Testis (tissue), 3 donors: ENCODE measurements around the gene GTPBP3. TPM values are rescaled to one million over a fixed set of nuclear protein-coding genes. Genes with fewer than 3 reads are reported as not detected.

Experiments used
- DNase-seq: peaks from one replicate; pipeline ENCODE4 v3.0.0-alpha.2; 2019
- H3K27ac ChIP-seq, 2 donors: fragments of 200-600 bp; sonication (generic); one replicate each; pipeline ENCODE4 v1.5.1; 2019
- H3K27me3 ChIP-seq: fragments of 200-600 bp; sonication (generic); one replicate; pipeline ENCODE4 v1.5.1; 2019
- H3K36me3 ChIP-seq: fragments of 200-600 bp; sonication (generic); one replicate; pipeline ENCODE4 v1.5.1; 2017; ENCODE audit warnings: low read depth; ENCODE audit errors: missing control alignments
- H3K4me1 ChIP-seq: fragments of 200-600 bp; sonication (generic); one replicate; pipeline ENCODE4 v1.5.1; 2019
- H3K4me3 ChIP-seq, 2 donors: fragments of 200-600 bp; sonication (generic); one replicate each; pipeline ENCODE4 v1.5.1; 2017 to 2019
- H3K9me3 ChIP-seq: fragments of 200-600 bp; sonication (generic); one replicate; pipeline ENCODE4 v1.5.1; 2017
- CTCF ChIP-seq, 3 experiments: fragments of 450-650 bp in 2 of 3; fragments of 200-600 bp in 1 of 3; sonication (generic) in 1 of 3; IDR thresholded peaks; one replicate each; pipeline ENCODE4 v1.5.1; 2016 to 2019; ENCODE audit warnings: antibody characterized with exemption in 3 of 3, mild to moderate bottlenecking in 2 of 3, moderate library complexity in 1 of 3
- POLR2A ChIP-seq: fragments of 450-650 bp; IDR thresholded peaks from one replicate; pipeline ENCODE4 v1.6.1; 2017; ENCODE audit warnings: antibody characterized with exemption, mild to moderate bottlenecking, moderate library complexity
- WGBS, 2 donors: methylation state at CpG; one replicate each; pipeline ENCODE4 v1.1.5; 2018; 5-methylcytosine and 5-hydroxymethylcytosine counted together
- intact Hi-C: fragments of 100-400 bp; cut with DNase I; formaldehyde crosslinking; loops from one replicate; pipeline ENCODE4 v1.15.1; 2023; ENCODE audit warnings: low total_unique reads
- polyA plus RNA-seq: library from polyadenylated mRNA; stranded (reverse); fragments of 350-450 nt; fragmentation: Illumina TruSeq; extraction: RNeasy Lipid Tissue Mini Kit (QIAGEN cat#74804); gene quantifications from one replicate; pipeline ENCODE4 v1.2.3, GENCODE V29; 2014; ENCODE audit warnings: low read depth, low replicate concordance; ENCODE audit not compliant: insufficient read depth
- total RNA-seq, 2 donors: library from RNA; depleted of rRNA; stranded (reverse); fragments of >200 nt; gene quantifications; one replicate each; pipeline ENCODE4 v1.2.3, GENCODE V29; 2016

Gene GTPBP3
- total and polyA plus RNA-seq, 3 donors from 2014 or later, result 9.7 to 22.9 (median 21.6) TPM

- H3K4me3 ChIP-seq, result no peak overlapping the region
- intact Hi-C loops, result no loop called here
- H3K27me3 ChIP-seq, result no peaks in the 10 kb centered on the region
- 57 to 78% methylated on average over 20 to 24 of the region's 24 CpGs for WGBS, 2 donors
- no peak for DNase-seq
- peaks cover 32% of the 10 kb centered on the region for H3K4me1 ChIP-seq
- no peaks in the 10 kb centered on the region for H3K36me3 ChIP-seq
- H3K9me3 ChIP-seq, result no peaks in the 10 kb centered on the region
- TF ChIP-seq POLR2A (no peak), CTCF (IDR thresholded peaks at IDR 0.05) (no peak)
- H3K27ac ChIP-seq, result no peak overlapping the region
Measured at GRCh38 chr19:17330262-17331044, 6.9 kb upstream of the GTPBP3 start.

- no peak overlapping the region for H3K27ac ChIP-seq
- H3K4me1 ChIP-seq, result peaks cover 30% of the 10 kb centered on the region
- no peaks in the 10 kb centered on the region for H3K9me3 ChIP-seq
- 58 to 76% methylated on average over 12 to 13 of the region's 13 CpGs for WGBS, 2 donors
- no peaks in the 10 kb centered on the region for H3K36me3 ChIP-seq
- H3K27me3 ChIP-seq, result no peaks in the 10 kb centered on the region
- no peak for DNase-seq
- H3K4me3 ChIP-seq, result no peak overlapping the region
- intact Hi-C loops, result no loop called here
- TF ChIP-seq CTCF (IDR thresholded peaks at IDR 0.05), result no peak
- no peak for TF ChIP-seq POLR2A
Measured at GRCh38 chr19:17331045-17331558, 6.3 kb upstream of the GTPBP3 start.

GRCh38 chr19:17332360-17332676 is 5.0 kb upstream of the GTPBP3 start:
- TF ChIP-seq POLR2A, result no peak
- no peak for TF ChIP-seq CTCF (IDR thresholded peaks at IDR 0.05)
- no peaks in the 10 kb centered on the region for H3K27me3 ChIP-seq
- H3K4me3 ChIP-seq, result no peak overlapping the region
- peaks cover 22% of the 10 kb centered on the region for H3K4me1 ChIP-seq
- no peak for DNase-seq
- intact Hi-C loops, result no loop called here
- H3K9me3 ChIP-seq, result no peaks in the 10 kb centered on the region
- no peaks in the 10 kb centered on the region for H3K36me3 ChIP-seq
- no peak overlapping the region for H3K27ac ChIP-seq
- 74 to 90% methylated on average over 8 of the region's 8 CpGs for WGBS, 2 donors

GRCh38 chr19:17332677-17333581 is 4.4 kb upstream of the GTPBP3 start:
- Histone ChIP-seq H3K4me1 (peaks cover 19% of the 10 kb centered on the region), H3K27me3 (no peaks in the 10 kb centered on the region), H3K9me3 (no peaks in the 10 kb centered on the region), H3K27ac (no peak overlapping the region), H3K4me3 (peak overlapping the region in 1 of 2 donors; percentile 20), H3K36me3 (no peaks in the 10 kb centered on the region)
- intact Hi-C loops, result no loop called here
- 68 to 69% methylated on average over 32 to 44 of the region's 45 CpGs for WGBS, 2 donors
- peak; percentile 85 for DNase-seq
- TF ChIP-seq POLR2A (no peak), CTCF (IDR thresholded peaks at IDR 0.05) (no peak)
